Upper lobe of right lung (tissue), 1 donor: Measurements from ENCODE around the gene BHMT2. TPM values are rescaled to one million over a fixed set of nuclear protein-coding genes. Genes with fewer than 3 reads are reported as not detected.
A peak's percentile ranks its signal among the peaks of the same experiment; 100 is the strongest.

Source experiments
- ATAC-seq: fragments of 200-7000 bp; cut with Tn5 transposase; one replicate; pipeline ENCODE4 v1.9.1; 2020; ENCODE audit warnings: mild to moderate bottlenecking, moderate library complexity
- DNase-seq: peaks from one replicate; pipeline ENCODE4 v3.0.0-alpha.2; 2020
- H3K27ac ChIP-seq: fragments of 200-600 bp; one replicate; pipeline ENCODE4 v1.8.0; 2022
- H3K27me3 ChIP-seq: fragments of 200-600 bp; one replicate; pipeline ENCODE4 v1.8.0; 2022; ENCODE audit warnings: mild to moderate bottlenecking
- H3K36me3 ChIP-seq: fragments of 200-600 bp; one replicate; pipeline ENCODE4 v1.8.0; 2022
- H3K4me1 ChIP-seq: fragments of 200-600 bp; one replicate; pipeline ENCODE4 v1.8.0; 2022
- H3K4me3 ChIP-seq: fragments of 200-600 bp; one replicate; pipeline ENCODE4 v1.8.0; 2022; ENCODE audit warnings: mild to moderate bottlenecking
- H3K9me3 ChIP-seq: fragments of 200-600 bp; one replicate; pipeline ENCODE4 v1.8.0; 2022
- CTCF ChIP-seq: fragments of 200-600 bp; IDR thresholded peaks from one replicate; pipeline ENCODE4 v1.8.0; 2022; ENCODE audit warnings: antibody characterized with exemption
- intact Hi-C: fragments of 100-400 bp; cut with DNase I; formaldehyde crosslinking; loops from one replicate; pipeline ENCODE4 v1.11.0; 2022
- total RNA-seq: library from RNA; stranded (reverse); fragmentation: NEBNext Ultra II Directional; extraction: Animal tissue kit (Norgen Biotek cat#: 25700); gene quantifications from one replicate; pipeline ENCODE4 v1.2.1, GENCODE V29; 2021
- donor health status: DM: no; HTN: yes; CAD: no; lungs with severe emphysema.

BHMT2 gene
- total RNA-seq, 1 donor from 2014 or later, result 4.7 TPM

- no peak overlapping the region for H3K27ac ChIP-seq
- no peak for DNase-seq
- H3K27me3 ChIP-seq, result no peaks in the 10 kb centered on the region
- H3K4me3 ChIP-seq, result no peak overlapping the region
- TF ChIP-seq CTCF, result no peak
- ATAC-seq, result no peak
- H3K36me3 ChIP-seq, result no peaks in the 10 kb centered on the region
- H3K4me1 ChIP-seq, result no peaks in the 10 kb centered on the region
- intact Hi-C loops, result loop anchor here (10.0 kb wide), 1 partner anchor 111 kb away; no protein-coding TSS in a partner anchor
- no peaks in the 10 kb centered on the region for H3K9me3 ChIP-seq
These were observed 45.6 kb upstream of the BHMT2 start for GRCh38 chr5:79023947-79024346.

- no peaks in the 10 kb centered on the region for H3K9me3 ChIP-seq
- intact Hi-C loops, result loop anchor here (10.0 kb wide), 1 partner anchor 110 kb away; no protein-coding TSS in a partner anchor
- ATAC-seq (peak; percentile 84), DNase-seq (peak; percentile 72)
- no peaks in the 10 kb centered on the region for H3K4me1 ChIP-seq
- H3K4me3 ChIP-seq, result no peak overlapping the region
- no peak overlapping the region for H3K27ac ChIP-seq
- no peaks in the 10 kb centered on the region for H3K27me3 ChIP-seq
- TF ChIP-seq CTCF, result peak; percentile 97
- H3K36me3 ChIP-seq, result no peaks in the 10 kb centered on the region
These were observed 44.5 kb upstream of the BHMT2 start for GRCh38 chr5:79025054-79025472.

- no peak for TF ChIP-seq CTCF
- Histone ChIP-seq H3K4me3 (no peak overlapping the region), H3K4me1 (no peaks in the 10 kb centered on the region), H3K9me3 (no peaks in the 10 kb centered on the region), H3K36me3 (no peaks in the 10 kb centered on the region), H3K27me3 (no peaks in the 10 kb centered on the region), H3K27ac (no peak overlapping the region)
- ATAC-seq (no peak), DNase-seq (no peak)
- intact Hi-C loops, result no loop called here
These were observed 38.7 kb upstream of the BHMT2 start for GRCh38 chr5:79030663-79031484.

GRCh38 chr5:79031485-79031867 is 38.1 kb upstream of the BHMT2 start:
- intact Hi-C loops, result no loop called here

GRCh38 chr5:79032031-79032695 is 37.4 kb upstream of the BHMT2 start:
- H3K36me3 ChIP-seq, result no peaks in the 10 kb centered on the region
- no peak overlapping the region for H3K27ac ChIP-seq
- H3K27me3 ChIP-seq, result no peaks in the 10 kb centered on the region
- DNase-seq (no peak), ATAC-seq (no peak)
- intact Hi-C loops, result no loop called here
- no peaks in the 10 kb centered on the region for H3K9me3 ChIP-seq
- no peak overlapping the region for H3K4me3 ChIP-seq
- TF ChIP-seq CTCF, result no peak
- H3K4me1 ChIP-seq, result no peaks in the 10 kb centered on the region

More at GRCh38 chr5:79031485-79031867, 38.1 kb upstream of the BHMT2 start:
- H3K9me3 ChIP-seq, result no peaks in the 10 kb centered on the region
- TF ChIP-seq CTCF, result no peak
- no peaks in the 10 kb centered on the region for H3K4me1 ChIP-seq
- no peaks in the 10 kb centered on the region for H3K27me3 ChIP-seq
- no peak overlapping the region for H3K4me3 ChIP-seq
- no peak for DNase-seq
- no peak overlapping the region for H3K27ac ChIP-seq
- ATAC-seq, result no peak
- no peaks in the 10 kb centered on the region for H3K36me3 ChIP-seq
